ELR (cell line): ENCODE measurements around the gene FBLN1.
"Not testable (repeated sequence)": the region's sequence is repeated elsewhere in the genome, so short reads cannot be mapped to it uniquely, and the experiment has no call there.

Experiments
- DNase-seq: peaks from one replicate; pipeline ENCODE4 v3.0.0-alpha.2; 2015; ENCODE audit warnings: low read depth

FBLN1 gene

DNA sequence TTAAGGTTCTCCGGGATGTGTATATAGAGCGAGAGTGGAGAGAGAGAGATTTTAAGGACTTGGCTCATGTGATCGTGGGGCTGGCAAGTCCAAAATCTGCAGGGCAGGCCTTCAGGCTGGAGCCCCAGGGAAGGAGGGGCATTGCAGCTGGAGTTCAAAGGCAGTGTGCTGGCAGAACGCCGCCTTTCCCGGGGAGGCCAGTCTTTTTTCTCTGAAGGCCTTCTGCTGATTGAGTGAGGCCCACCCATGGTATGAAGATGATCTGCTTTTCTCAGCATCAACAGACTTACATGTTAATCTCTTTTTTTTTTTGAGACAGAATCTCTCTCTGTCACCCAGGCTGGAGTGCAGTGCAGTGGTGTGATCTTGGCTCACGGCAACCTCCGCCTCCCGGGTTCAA is 25.4 kb downstream of the FBLN1 start:
- DNase-seq: no peak

DNA sequence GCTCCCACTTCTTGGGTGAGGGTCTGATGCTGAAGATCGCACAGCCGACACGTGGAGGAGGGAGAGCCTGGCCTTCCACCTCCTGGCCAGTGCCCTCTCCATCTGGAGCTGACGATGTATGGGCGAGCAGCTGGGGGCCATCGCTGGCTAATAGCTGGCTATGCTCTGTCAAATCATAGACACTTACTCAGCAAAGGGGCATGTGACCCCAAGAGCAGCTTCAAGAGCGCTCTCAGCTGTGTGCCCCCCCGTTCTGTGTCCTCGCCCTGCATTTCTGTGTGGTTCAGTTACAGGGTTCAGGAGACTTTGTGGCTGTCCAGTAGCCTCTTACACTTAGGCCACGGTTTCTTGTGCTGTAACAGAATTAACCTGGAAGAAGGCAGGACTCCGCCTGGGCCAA is 26.4 kb downstream of the FBLN1 start:
- DNase-seq: no peak

- DNase-seq: no peak
Measured at GRCh38 chr22:45529971-45530575, 27.4 kb downstream of the FBLN1 start.

DNA sequence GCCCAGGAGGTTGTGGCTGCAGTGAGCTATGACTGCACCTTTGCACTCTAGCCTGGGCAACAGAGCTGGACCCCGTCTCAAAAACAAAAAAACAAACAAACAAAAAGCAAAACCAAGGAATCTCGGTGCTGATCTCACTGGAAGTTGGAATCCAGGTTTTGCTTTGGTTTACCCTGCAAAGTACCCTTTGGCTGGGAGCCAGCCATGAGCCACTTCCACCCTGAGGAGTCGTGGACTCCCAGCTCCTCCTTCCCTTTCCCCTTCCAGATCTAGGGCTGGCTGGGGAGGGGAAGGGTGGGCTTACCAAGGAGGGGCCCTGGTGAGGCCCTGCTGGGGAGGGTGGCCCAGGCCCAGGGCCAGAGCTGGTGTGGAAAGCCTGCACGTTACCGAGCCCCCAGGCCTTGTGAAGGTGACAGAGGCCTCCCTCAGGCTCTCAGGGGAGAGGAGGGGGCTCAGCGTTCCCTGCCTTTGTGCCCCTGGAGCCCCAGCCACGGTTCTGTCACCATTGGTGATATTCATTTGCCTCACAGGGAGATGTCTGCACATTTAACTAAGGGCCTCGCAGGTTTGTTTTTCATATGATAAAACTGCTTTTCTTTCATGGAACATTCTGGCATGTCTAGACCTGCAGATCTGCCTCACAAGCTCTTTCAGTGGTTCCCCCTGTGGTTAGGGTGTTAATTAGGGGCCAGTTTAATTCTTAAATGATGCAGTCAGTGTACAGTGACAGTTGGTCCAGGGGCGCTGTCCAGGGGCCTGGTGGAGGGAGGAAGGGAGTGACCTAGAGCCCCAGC is 29.0 kb downstream of the FBLN1 start:
- no peak for DNase-seq

GRCh38 chr22:45532235-45532631 is 29.6 kb downstream of the FBLN1 start:
- DNase-seq: no peak

GRCh38 chr22:45533703-45534102 is 31.0 kb downstream of the FBLN1 start:
- DNase-seq: no peak

GRCh38 chr22:45534339-45535192 is 31.9 kb downstream of the FBLN1 start:
- no peak for DNase-seq

DNA sequence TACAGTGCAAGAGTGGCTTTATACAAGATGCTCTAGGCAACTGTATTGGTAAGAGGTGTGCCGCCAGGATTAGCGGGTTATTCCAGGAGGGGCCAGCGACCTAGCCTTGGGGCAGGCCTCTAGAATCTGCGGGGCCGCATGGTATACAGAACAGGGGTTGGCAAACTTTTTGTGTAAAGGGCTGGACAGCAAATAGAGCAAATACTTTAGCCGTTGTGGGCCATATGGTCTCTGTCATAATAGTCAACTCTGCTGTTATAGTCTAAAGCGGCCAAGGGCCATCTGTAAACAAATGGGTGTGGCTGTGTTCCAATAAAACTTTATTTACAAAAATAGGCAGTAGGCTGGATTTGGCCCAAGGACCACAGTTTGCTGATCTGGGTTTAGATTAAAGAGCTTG is 32.6 kb downstream of the FBLN1 start:
- no peak for DNase-seq

DNA sequence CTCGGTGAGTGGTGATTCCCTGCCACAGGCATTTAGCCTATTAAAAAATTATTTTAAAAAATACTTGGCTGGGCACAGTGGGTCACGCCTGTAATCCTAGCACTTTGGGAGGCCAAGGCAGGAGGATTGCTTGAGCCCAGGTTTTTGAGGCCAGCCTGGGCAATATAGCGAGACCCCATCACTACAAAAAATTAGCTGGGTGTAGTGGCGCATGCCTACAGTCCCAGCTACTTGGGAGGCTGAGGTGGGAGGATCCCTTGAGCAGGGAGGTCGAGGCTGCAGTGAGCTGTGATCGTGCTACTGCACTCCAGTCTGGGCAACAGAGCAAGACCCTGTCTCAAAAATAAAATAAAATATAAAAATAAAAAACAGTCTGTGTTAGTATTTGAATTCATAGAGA is 33.2 kb downstream of the FBLN1 start:
- DNase-seq: not testable (repeated sequence)

GRCh38 chr22:45537734-45538181 is 35.1 kb downstream of the FBLN1 start:
- peak; percentile 49 for DNase-seq

- DNase-seq: no peak
Measured at GRCh38 chr22:45538281-45538680, 35.6 kb downstream of the FBLN1 start.

- DNase-seq: no peak
Measured at GRCh38 chr22:45540122-45540521, 37.4 kb downstream of the FBLN1 start.

GRCh38 chr22:45541382-45541979 is 38.8 kb downstream of the FBLN1 start:
- no peak for DNase-seq

GRCh38 chr22:45542001-45542520 is 39.4 kb downstream of the FBLN1 start:
- DNase-seq: no peak

DNA sequence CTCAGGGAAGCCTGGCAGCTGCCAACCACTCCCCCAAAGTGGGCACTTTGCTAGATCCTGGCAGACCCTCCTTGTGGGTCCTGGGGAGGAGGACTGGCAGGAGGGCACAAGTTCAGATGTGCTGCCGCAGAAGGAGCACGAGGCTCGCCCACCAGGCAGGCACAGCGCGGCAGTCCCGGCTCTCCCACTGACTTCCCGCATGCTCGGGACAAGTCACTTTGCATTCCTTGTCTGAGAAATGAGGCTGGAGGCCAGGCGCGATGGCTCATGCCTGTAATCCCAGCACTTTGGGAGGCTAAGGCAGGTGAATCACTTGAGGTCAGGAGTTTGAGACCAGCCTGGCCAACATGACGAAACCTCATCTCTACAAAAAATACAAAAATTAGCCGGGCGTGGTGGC is 40.1 kb downstream of the FBLN1 start:
- not testable (repeated sequence) for DNase-seq

- no peak for DNase-seq
Measured at GRCh38 chr22:45543243-45543642, 40.6 kb downstream of the FBLN1 start.

GRCh38 chr22:45544588-45545170 is 42.0 kb downstream of the FBLN1 start:
- DNase-seq: no peak

- no peak for DNase-seq
Measured at GRCh38 chr22:45546333-45547015, 43.8 kb downstream of the FBLN1 start.

DNA sequence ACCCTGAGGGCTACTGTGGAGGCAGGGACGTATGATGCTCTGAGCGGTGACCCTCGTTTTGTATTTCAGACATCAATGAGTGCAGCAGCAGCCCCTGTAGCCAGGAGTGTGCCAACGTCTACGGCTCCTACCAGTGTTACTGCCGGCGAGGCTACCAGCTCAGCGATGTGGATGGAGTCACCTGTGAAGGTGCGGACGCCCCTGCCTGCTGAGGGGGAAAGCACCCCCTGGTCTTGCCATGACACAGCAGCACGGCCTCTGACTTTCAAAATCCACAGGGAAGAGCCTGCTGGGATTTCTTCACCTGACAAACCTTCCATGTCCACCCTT is 44.3 kb downstream of the FBLN1 start:
- DNase-seq: no peak

DNA sequence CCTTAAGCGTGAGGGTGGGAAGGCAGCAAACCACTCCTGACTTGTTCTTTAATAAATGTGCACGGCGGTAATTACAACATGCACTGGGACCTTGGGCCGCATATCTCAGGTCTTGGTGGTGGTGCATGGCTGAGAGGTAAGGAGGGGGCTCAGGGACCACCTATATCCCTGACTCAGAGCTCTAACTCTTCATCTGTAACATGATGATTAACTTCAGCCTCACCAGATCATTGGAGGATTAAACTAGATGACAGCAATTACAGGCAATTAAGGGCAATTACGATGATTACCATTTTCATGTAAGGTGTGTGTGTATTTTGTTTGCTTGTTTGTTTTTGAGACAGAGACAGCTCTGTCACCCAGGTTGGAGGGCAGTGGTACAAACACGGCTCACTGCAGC is 45.0 kb downstream of the FBLN1 start:
- DNase-seq: no peak

DNA sequence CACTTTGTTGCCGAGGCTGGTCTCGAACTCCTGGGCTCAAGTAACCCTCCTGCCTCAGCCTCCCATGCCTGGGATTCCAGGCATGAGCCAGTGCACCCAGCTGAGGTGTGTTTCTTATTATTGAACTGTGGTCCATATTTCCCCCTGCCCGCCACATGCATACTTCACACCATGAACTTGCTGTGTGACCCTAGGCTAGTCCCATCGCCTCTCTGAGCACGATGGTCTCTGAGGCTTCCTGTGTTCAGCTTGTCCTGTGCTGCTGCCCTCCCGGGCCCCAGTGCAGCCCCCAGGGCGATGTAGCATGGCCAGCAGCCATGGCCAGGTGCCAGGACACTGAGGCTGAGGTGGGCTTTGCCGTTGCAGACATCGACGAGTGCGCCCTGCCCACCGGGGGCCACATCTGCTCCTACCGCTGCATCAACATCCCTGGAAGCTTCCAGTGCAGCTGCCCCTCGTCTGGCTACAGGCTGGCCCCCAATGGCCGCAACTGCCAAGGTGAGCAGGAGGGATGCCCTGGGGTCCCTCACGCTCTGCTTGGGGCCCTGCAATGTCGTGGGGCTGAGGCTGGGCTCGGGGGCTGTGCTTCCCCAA is 45.7 kb downstream of the FBLN1 start:
- DNase-seq: no peak
